Cardiac muscle cell (in vitro differentiated cells and primary cell): ENCODE measurements around the gene NIPAL3. TPM values are rescaled to one million over a fixed set of nuclear protein-coding genes. Genes with fewer than 3 reads are reported as not detected.
A peak's percentile ranks its signal among the peaks of the same experiment; 100 is the strongest.
"Not testable (repeated sequence)": the region's sequence is repeated elsewhere in the genome, so short reads cannot be mapped to it uniquely, and the experiment has no call there.

ENCODE experiments used
- DNase-seq, 2 donors: peaks; one replicate each; pipeline versions ENCODE4 v3.0.0 to v3.0.0-alpha.2; 2010 to 2017; ENCODE audit warnings: low read depth in 1 of 2, low spot score in 1 of 2
- H3K27ac ChIP-seq: fragments of 200-600 bp; sonication (generic); 2 replicates; pipeline ENCODE4 v1.5.1; 2016
- H3K27me3 ChIP-seq: fragments of 200-600 bp; sonication (generic); 2 replicates; pipeline ENCODE4 v1.6.0; 2016; ENCODE audit warnings: control low read depth
- H3K36me3 ChIP-seq: fragments of 200-600 bp; sonication (generic); 2 replicates; pipeline ENCODE4 v1.5.1; 2016; ENCODE audit warnings: control low read depth
- H3K4me1 ChIP-seq: fragments of 200-600 bp; sonication (generic); 2 replicates; pipeline ENCODE4 v1.8.1; 2017; ENCODE audit warnings: low read depth, mild to moderate bottlenecking, mixed run types
- H3K4me3 ChIP-seq: fragments of 200-600 bp; sonication (generic); 2 replicates; pipeline ENCODE4 v1.5.1; 2016; ENCODE audit warnings: mild to moderate bottlenecking
- H3K9me3 ChIP-seq: fragments of 200-600 bp; sonication (generic); 2 replicates; pipeline ENCODE4 v1.5.1; 2017; ENCODE audit warnings: low read depth, mild to moderate bottlenecking, control low read depth
- CTCF ChIP-seq: IDR thresholded peaks from 2 replicates; pipeline ENCODE4 v1.5.1; 2012; ENCODE audit warnings: low read depth, mild to moderate bottlenecking, low read length
- polyA plus RNA-seq: library from polyadenylated mRNA; unstranded; fragments of >200 nt; fragmentation: Nextera tagmentation; extraction: Ambion mirVana; gene quantifications from 2 replicates; pipeline ENCODE4 v1.2.1, GENCODE V29; 2016
- total RNA-seq: library from RNA; depleted of rRNA; stranded (reverse); fragments of >200 nt; gene quantifications from 2 replicates; pipeline ENCODE4 v1.2.3, GENCODE V29; 2016

NIPAL3 gene
- total and polyA plus RNA-seq, 2 experiments from 2014 or later = 19.0 to 32.2 TPM

- H3K4me3 ChIP-seq = no peak overlapping the region
- H3K27ac ChIP-seq = no peak overlapping the region
- H3K4me1 ChIP-seq = no peaks in the 10 kb centered on the region
- no peaks in the 10 kb centered on the region for H3K27me3 ChIP-seq
- H3K36me3 ChIP-seq = no peaks in the 10 kb centered on the region
- no peak for TF ChIP-seq CTCF
- no peak for DNase-seq
- no peaks in the 10 kb centered on the region for H3K9me3 ChIP-seq
These were observed 71.9 kb downstream of the NIPAL3 start for GRCh38 chr1:24487455-24487854.

GRCh38 chr1:24488159-24488558 lies 72.6 kb downstream of the NIPAL3 start:
- H3K4me1 ChIP-seq, H3K36me3 ChIP-seq, H3K9me3 ChIP-seq, DNase-seq, H3K27ac ChIP-seq, H3K4me3 ChIP-seq, H3K27me3 ChIP-seq: not testable (repeated sequence)

DNA sequence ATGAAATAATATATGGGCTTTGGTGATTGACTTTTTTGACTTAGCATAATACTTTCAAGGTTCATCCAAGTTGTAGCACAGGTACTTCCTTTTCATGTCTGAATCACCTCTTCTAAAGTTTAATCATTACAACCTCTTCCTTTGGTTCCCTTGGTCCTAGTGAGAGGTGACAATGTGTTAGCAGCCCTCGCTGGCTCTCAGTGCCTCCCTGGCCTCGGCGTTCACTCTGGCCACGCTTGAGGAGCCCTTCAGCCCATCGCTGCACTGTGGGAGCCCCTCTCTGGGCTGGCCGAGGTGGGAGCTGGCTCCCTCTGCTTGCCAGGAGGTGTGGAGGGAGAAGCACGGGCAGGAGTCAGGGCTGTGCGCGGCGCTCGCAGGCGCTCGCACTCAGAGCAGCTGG lies 74.1 kb downstream of the NIPAL3 start:
- Histone ChIP-seq H3K27me3 (no peaks in the 10 kb centered on the region), H3K27ac (no peak overlapping the region), H3K4me1 (no peaks in the 10 kb centered on the region), H3K4me3 (no peak overlapping the region), H3K9me3 (no peaks in the 10 kb centered on the region), H3K36me3 (no peaks in the 10 kb centered on the region)
- no peak for TF ChIP-seq CTCF
- DNase-seq = no peak

DNA sequence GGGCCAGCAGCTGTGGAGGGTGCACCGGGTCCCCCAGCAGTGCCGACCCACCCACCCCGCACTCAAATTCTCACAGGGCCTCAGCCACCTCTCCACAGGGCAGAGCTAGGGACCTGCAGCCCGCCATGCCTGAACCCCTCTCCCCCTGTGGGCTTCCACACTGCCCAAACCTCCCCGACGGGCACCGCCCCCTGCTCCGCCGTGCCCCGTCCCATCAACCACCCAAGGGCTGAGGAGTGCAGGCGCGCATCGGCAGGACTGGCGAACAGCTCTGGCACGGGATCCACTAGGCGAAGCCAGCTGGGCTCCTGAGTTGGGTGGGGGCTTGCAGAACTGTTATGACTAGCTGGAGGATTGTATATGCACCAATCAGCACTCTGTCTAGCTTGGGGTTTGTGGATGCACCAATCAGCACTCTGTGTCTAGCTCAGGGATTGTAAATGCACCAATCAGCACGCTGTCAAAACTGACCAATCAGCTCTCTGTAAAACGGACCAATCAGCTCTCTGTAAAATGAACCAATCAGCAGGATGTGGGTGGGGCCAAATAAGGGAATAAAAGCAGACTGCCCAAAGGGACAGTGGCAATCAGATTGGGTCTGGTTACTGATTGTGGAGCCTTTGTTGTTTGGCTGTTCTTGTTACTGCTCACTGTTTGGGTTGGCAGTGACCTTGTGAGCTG lies 74.6 kb downstream of the NIPAL3 start:
- H3K4me3 ChIP-seq = no peak overlapping the region
- no peak overlapping the region for H3K27ac ChIP-seq
- H3K9me3 ChIP-seq = no peaks in the 10 kb centered on the region
- H3K4me1 ChIP-seq = no peaks in the 10 kb centered on the region
- no peaks in the 10 kb centered on the region for H3K36me3 ChIP-seq
- H3K27me3 ChIP-seq = no peaks in the 10 kb centered on the region
- TF ChIP-seq CTCF = no peak
- no peak for DNase-seq

- Histone ChIP-seq H3K27me3 (no peaks in the 10 kb centered on the region), H3K36me3 (no peaks in the 10 kb centered on the region), H3K4me3 (no peak overlapping the region), H3K9me3 (no peaks in the 10 kb centered on the region), H3K4me1 (no peaks in the 10 kb centered on the region), H3K27ac (no peak overlapping the region)
- peak in 1 of 2 donors; percentile 42 for DNase-seq
- TF ChIP-seq CTCF = no peak
These were observed 76.2 kb downstream of the NIPAL3 start for GRCh38 chr1:24491577-24492360.

GRCh38 chr1:24492935-24493334 lies 77.3 kb downstream of the NIPAL3 start:
- H3K4me1 ChIP-seq, H3K27ac ChIP-seq, H3K4me3 ChIP-seq, H3K9me3 ChIP-seq, DNase-seq, H3K36me3 ChIP-seq, H3K27me3 ChIP-seq: not testable (repeated sequence)
